Breast epithelium (tissue), 3 donors: ENCODE measurements around the gene COASY.

Source experiments
- CTCF ChIP-seq, 3 donors: fragments of 450-650 bp; IDR thresholded peaks; one replicate each; pipeline ENCODE4 v1.5.1; 2016 to 2017; ENCODE audit warnings: antibody characterized with exemption in 3 of 3, mild to moderate bottlenecking in 3 of 3, moderate library complexity in 3 of 3
- POLR2A ChIP-seq: fragments of 450-650 bp; IDR thresholded peaks from one replicate; pipeline ENCODE4 v1.6.1; 2016; ENCODE audit warnings: antibody characterized with exemption, mild to moderate bottlenecking, moderate library complexity

GRCh38 chr17:42514867-42515266, 47.1 kb upstream of the COASY start:
- no peak for TF ChIP-seq CTCF (IDR thresholded peaks at IDR 0.05)
- no peak for TF ChIP-seq POLR2A
